ENCODE measurements around the gene KCTD20. TPM values are rescaled to one million over a fixed set of nuclear protein-coding genes. Genes with fewer than 3 reads are reported as not detected.

Gene KCTD20
- total RNA-seq, 1 donor from 2014 or later: 28.5 TPM

DNA sequence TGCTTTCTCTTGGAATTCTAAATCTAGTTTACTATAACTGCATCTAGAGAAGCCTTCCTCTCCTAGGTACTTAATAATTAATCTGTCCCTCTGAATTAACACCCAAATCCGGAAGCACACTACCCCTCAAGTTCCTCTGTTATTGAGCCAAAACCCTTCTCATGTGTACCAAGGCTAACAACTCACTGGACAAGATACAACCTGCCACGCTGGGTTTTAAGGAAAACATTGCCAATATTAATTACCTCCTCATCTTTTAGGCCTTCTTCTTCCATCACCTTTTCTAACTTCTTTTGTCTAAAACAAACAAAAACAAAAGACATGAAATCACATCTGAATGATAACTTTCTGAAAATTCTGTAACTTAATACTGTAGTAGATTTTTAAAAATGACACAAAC is 82.5 kb downstream of the KCTD20 start:
- ATAC-seq (no peak), DNase-seq (ENCODE audit: low spot score) (no peak)

DNA sequence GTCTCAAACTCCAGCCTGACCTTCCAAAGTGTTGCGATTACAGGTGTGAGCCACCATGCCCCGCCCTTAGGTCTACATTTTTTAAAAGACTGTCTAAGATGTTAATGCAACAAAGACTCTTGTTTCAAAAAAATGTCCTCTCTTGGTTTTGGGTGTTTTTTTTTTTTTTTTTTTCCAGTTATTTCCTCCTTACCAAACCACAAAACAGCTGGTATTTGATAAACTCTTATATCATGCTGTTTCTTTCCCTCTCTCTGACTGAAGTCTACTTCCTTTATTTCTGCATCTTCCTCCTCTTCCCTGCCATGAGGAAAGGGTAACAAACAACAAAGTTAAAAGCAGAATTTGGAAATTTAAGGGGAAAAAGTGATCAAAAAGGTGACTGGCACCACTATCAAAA is 83.3 kb downstream of the KCTD20 start:
- ATAC-seq (no peak), DNase-seq (ENCODE audit: low spot score) (no peak)

DNA sequence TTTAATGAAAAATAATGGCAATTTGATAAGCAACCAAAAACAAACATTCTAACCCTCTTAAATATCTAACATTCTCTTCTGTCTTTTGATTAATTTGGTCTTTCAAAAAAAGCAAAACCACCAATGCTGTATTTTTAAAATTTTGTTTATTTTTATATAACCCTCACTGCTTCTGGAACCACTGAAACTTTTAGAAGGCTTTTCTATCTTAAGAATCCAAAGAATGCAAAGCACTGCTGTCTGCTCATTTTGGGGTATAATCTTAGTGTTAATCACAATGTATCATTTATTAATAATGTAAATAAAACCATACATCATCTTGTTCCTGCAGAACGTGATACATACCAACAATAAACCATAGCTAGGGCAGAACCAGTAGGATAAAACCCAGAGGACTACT is 90.5 kb downstream of the KCTD20 start:
- no peak for ATAC-seq
- DNase-seq (ENCODE audit: low spot score): no peak

DNA sequence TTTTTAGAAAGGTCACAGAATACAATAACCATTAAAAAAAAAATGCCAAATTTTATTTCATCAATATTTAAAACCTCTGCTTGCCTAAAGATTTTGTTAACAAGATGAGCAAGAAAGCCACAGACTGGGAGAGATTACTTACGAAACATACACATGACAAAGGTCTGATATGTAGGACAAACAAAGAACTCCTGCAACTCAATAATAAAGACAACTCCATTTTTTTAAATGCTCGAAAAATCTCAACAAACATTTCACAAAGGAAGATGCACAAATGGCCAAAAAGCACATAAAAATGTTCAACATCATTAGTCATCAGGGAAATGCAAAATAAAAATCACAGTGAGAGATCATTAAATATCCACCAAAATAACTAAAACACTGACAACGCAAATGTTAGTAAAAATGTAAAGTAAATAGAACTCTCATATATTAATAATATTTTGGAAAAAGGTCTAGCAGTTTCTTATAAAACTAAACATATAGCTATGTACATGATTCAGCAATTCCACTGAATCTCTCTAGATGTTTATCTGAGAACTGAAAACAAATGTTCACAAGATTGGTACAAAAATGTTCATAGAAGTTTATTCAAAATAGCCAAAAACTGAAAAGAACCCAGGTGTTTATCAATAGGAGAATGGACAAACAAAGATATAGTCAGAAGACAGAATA is 94.2 kb downstream of the KCTD20 start:
- no peak for DNase-seq (ENCODE audit: low spot score)
- no peak for ATAC-seq

DNA sequence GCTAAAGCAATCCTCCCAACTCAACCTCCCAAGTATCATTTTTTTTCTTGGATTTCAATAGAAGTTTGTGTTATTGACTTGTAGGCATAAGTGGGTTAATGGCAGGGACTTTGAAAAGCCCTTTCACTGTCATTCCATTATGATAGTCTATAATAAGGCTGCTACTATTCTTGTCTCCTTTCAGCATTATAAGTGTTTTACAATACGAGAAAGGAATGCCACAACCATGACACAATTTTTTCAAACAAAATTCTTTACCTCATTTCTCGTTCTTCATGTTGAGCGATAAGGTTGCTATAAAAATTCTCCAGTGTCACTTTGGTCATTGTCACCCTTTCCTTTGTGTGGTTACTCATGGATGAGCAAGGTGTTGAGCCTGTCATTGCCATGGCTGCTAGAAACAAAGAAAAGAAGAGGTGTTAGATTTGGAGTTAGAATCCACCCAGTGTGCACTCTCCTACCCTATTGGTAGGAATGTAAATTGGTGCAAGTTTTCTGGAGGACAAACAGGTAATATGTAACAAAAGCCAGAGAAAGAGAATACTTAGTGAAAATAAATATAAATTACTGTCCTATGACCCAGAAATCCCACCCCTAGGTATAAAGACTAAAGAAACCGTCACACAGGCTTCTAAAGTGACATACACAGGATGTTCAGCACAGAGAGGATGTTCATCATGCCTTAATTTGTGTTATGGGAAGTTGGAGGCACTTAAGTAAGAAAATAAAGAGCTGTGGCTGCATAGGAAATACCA is 97.2 kb downstream of the KCTD20 start:
- DNase-seq (ENCODE audit: low spot score): no peak
- no peak for ATAC-seq

Other genes with a start within 250 kb of the KCTD20 start
- 18.4 TPM for gene BRPF3, start 246.3 kb upstream of the KCTD20 start, total RNA-seq
- not detected for gene PNPLA1, start 172.9 kb upstream of the KCTD20 start, total RNA-seq
- not detected for gene BNIP5, start 106.1 kb upstream of the KCTD20 start, total RNA-seq
- 0.13 TPM for gene ETV7, start 55.3 kb upstream of the KCTD20 start, total RNA-seq
- 0.10 TPM for gene PXT1, start 146 bp upstream of the KCTD20 start, total RNA-seq
- gene STK38, start 104.5 kb downstream of the KCTD20 start, total RNA-seq: 13.5 TPM
- gene SRSF3, start 151.4 kb downstream of the KCTD20 start, total RNA-seq: 58.7 TPM
- 32.6 TPM for gene CDKN1A, start 235.7 kb downstream of the KCTD20 start, total RNA-seq

All from left lobe of liver (tissue), 2 donors.